Adipose tissue (tissue), 3 donors: ENCODE data around the gene SMARCD3. TPM values are rescaled to one million over a fixed set of nuclear protein-coding genes. Genes with fewer than 3 reads are reported as not detected.

Experiments
- H3K27ac ChIP-seq: one replicate; pipeline ENCODE4 v1.5.1; 2013; ENCODE audit warnings: low read depth, low read length
- WGBS, 3 donors: extraction: QIAGEN DNeasy Blood & Tissue Kit; methylation state at CpG; one replicate each; pipeline ENCODE4 v1.1.7; 2013; 5-methylcytosine and 5-hydroxymethylcytosine counted together
- polyA plus RNA-seq, 3 donors: library from polyadenylated mRNA; stranded (reverse); fragments of 200-250 nt; gene quantifications; one replicate each; pipeline ENCODE4 v1.2.3, GENCODE V29; 2013
- donor health status: healthy with polysubstance abuse.
- donor health status: Bipolar disorder and iron deficiency.
- donor health status: healthy.

SMARCD3 gene
- polyA plus RNA-seq, result 10 to 100 TPM; 10.8 to 44.8 (median 32.2) TPM

- H3K27ac ChIP-seq, result peak within 1 kb of the TSS; percentile 17
- 0 to 1% (median 1%) methylated on average over 69 to 71 of the region's 71 CpGs for WGBS, 3 donors
Measured at GRCh38 chr7:151248346-151249033, at the start of gene SMARCD3. Gene SMARCD3 (minus strand): TSS chr7:151248694. CDS start chr7:151248562, 132 bp downstream.

GRCh38 chr7:151296202-151296992, 47.9 kb upstream of the SMARCD3 start:
- no peak overlapping the region for H3K27ac ChIP-seq
- WGBS, 3 donors, result 41 to 58% (median 57%) methylated on average over 3 of the region's 3 CpGs

DNA sequence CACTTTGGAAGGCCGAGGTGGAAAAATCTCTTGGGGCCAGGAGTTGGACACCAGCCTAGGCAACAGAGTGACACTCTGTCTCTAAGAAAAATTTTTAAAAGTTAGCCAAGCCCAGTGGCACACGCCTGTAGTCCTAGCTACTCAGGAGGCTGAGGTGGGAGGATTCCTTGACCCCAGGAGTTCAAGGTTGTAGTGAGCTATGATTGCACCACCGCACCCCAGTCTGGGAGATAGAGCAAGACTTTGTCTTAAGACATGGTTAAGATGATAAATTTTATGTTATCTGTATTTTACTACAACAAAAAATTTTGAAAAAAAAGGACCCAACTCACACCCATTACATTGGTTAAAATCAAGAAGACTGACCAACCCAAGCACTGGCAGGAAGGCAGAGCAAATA, 44.4 kb upstream of the SMARCD3 start:
- H3K27ac ChIP-seq, result no peak overlapping the region
- WGBS, 3 donors, result 67 to 77% (median 70%) methylated on average over 3 of the region's 3 CpGs

- H3K27ac ChIP-seq, result no peak overlapping the region
Measured at GRCh38 chr7:151291206-151291605, 42.7 kb upstream of the SMARCD3 start.

GRCh38 chr7:151290355-151290760, 41.9 kb upstream of the SMARCD3 start:
- H3K27ac ChIP-seq, result no peak overlapping the region
- 55 to 64% (median 55%) methylated on average over 4 of the region's 4 CpGs for WGBS, 3 donors

More at GRCh38 chr7:151291206-151291605, 42.7 kb upstream of the SMARCD3 start:
- 57 to 74% (median 64%) methylated on average over 2 of the region's 2 CpGs for WGBS, 3 donors

GRCh38 chr7:151289891-151290290, 41.4 kb upstream of the SMARCD3 start:
- 72 to 86% (median 82%) methylated on average over 2 of the region's 2 CpGs for WGBS, 3 donors
- H3K27ac ChIP-seq, result no peak overlapping the region

DNA sequence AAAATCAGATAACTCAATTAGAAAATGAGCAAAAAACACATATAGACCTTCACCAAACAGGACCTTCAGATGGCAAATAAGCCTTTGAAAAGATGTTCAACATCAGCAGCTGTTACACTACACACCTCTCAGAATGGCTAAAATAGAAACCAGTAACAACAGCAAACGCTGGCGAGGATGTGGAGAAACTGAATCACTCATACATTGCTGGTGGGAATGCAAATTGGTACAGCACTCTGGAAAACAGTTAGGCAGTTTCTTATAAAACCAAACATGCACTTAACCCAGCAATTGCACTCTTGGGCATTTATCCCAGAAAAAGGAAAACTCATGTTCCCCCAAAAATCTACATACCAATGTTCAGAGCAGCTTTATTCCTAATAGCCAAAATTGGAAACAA, 37.7 kb upstream of the SMARCD3 start:
- WGBS, 3 donors, result 45 to 68% (median 58%) methylated on average over 2 of the region's 2 CpGs
- H3K27ac ChIP-seq, result no peak overlapping the region

DNA sequence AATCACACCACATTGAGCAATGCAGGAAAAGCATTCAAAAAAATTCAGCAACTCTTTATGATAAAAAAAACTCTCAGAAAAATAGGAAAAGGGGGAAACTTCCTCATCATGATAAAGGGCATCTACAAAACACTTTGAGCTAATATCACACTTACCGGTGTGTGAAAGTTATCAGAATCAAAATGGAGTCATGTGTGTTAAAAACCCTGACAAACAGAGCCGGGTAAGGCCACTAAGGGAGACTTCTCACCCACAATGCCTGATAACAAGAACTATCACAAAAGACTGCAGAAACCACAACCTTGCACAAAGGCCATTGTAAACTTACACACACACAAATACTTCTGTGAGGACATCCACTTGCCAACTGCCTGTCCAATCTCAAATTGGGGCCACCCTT, 34.8 kb upstream of the SMARCD3 start:
- H3K27ac ChIP-seq, result no peak overlapping the region
- 85 to 93% (median 91%) methylated on average over 2 of the region's 2 CpGs for WGBS, 3 donors

DNA sequence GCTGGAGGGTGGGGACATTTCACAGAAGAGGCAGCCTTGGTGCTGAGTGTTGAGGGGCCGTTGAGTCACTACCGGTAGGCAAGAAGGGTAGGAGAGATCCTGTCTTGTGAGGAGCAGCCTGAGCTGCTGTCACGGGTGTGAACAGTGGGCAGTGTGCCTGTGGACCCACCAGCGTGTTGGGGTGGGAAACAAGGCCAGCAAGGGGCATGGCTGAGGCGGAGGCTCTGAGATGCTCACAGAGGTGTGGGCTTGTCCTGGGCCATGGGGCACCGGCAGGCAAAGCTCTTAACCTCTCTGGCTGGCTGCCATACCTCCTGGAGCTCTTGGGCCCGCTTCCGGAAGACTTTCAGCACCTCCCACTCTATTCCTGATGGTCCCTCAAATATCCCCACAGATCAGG, 33.6 kb upstream of the SMARCD3 start:
- no peak overlapping the region for H3K27ac ChIP-seq
- WGBS, 3 donors, result 75% methylated on average over 8 of the region's 8 CpGs

DNA sequence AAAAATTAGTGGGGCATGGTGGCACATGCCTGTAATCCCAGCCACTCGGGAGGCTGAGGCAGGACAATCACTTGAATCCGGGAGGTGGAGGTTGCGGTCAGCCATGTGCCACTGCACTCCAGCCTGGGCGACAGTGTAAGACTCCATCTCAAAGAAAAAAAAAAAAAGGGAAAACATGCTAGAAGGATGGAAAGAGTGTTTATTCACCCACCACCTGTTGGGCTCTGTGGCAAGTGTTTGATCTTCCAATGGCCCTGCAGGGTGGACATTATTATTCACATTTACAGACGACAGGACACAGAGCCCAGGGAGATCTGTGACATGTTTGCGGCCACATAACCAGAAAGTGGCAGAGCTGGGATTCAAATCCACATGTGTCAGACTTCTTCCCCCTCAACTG, 33.2 kb upstream of the SMARCD3 start:
- H3K27ac ChIP-seq, result no peak overlapping the region
- 67 to 82% (median 81%) methylated on average over 6 of the region's 6 CpGs for WGBS, 3 donors

DNA sequence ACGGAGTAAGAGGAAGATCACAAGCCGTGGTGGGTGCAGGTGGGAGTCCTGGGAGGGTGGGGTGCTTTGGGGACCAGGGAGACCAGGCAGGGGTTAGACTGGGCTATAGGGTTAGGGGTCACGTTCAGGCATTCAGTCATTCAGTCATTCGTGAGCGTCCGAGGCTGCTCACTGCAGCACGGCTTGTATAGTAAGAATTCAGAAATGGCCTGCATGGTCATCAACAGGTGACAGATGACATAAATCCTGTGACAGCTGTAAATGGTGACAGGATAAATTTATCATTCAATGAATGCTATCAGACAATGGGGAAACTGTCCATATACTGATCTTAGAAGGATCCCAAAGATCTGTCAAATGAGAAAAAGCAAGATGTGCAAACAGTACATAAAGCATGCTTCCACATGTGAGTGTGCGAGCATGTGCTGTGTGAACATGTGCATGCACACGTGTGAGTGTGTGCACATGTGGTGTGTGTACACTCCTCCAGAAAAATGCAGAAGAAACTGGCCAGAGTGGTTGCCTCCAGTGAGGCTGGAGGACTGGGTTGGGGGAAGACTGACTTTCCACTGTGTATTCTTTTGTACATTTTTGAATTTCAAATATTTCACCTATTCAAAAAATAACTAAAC, 32.0 kb upstream of the SMARCD3 start:
- H3K27ac ChIP-seq, result no peak overlapping the region
- 87 to 92% (median 88%) methylated on average over 9 of the region's 9 CpGs for WGBS, 3 donors

DNA sequence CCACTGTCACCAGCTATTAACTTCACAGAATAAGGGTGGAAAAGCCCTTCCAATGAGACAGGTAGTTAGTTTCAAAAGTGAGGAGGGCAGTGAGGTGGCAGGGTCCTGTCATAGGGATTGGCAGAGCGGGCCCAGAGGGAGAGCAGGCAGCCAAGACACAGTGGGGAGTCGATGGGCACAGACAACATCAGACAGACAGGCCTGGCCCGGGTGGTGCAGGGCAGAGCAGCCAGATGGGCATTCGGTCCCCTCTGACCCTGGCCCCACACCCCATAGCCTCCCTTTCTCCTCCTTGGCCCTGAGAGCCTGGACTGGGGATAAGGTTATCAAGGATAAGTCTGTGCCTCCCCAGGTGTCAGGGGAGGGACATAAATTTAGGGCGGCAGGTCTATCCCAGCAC, 31.4 kb upstream of the SMARCD3 start:
- no peak overlapping the region for H3K27ac ChIP-seq
- WGBS, 3 donors, result 81 to 89% (median 88%) methylated on average over 5 of the region's 5 CpGs

DNA sequence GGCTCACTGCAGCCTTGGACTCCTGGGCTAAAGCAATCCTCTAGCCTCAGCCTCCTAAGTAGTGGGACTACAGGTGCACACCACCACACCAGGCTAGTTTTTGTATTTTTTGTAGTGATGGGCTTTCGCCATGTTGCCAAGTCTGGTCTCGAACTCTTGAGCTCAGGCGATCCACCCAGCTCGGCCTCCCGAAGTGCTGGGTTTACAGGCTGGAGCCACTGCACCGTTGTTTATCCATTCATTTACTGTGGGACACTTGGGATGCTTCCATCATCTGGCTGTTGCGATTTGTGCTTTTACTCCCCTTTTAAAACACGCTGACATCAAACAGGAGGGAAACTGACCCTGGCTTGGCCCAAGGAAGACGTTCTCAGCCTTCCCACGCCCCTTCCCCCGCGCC, 30.5 kb upstream of the SMARCD3 start:
- WGBS, 3 donors, result 86 to 92% (median 88%) methylated on average over 12 of the region's 12 CpGs
- H3K27ac ChIP-seq, result no peak overlapping the region

- no peak overlapping the region for H3K27ac ChIP-seq
- 48 to 79% (median 74%) methylated on average over 8 of the region's 8 CpGs for WGBS, 3 donors
Measured at GRCh38 chr7:151277631-151278030, 29.1 kb upstream of the SMARCD3 start.

- WGBS, 3 donors, result 3 to 5% (median 4%) methylated on average over 38 to 63 of the region's 63 CpGs
- H3K27ac ChIP-seq, result no peak overlapping the region
Measured at GRCh38 chr7:151276666-151277590, 28.4 kb upstream of the SMARCD3 start.

GRCh38 chr7:151275813-151276577, 27.5 kb upstream of the SMARCD3 start:
- no peak overlapping the region for H3K27ac ChIP-seq
- WGBS, 3 donors, result 26 to 31% (median 30%) methylated on average over 10 of the region's 10 CpGs

DNA sequence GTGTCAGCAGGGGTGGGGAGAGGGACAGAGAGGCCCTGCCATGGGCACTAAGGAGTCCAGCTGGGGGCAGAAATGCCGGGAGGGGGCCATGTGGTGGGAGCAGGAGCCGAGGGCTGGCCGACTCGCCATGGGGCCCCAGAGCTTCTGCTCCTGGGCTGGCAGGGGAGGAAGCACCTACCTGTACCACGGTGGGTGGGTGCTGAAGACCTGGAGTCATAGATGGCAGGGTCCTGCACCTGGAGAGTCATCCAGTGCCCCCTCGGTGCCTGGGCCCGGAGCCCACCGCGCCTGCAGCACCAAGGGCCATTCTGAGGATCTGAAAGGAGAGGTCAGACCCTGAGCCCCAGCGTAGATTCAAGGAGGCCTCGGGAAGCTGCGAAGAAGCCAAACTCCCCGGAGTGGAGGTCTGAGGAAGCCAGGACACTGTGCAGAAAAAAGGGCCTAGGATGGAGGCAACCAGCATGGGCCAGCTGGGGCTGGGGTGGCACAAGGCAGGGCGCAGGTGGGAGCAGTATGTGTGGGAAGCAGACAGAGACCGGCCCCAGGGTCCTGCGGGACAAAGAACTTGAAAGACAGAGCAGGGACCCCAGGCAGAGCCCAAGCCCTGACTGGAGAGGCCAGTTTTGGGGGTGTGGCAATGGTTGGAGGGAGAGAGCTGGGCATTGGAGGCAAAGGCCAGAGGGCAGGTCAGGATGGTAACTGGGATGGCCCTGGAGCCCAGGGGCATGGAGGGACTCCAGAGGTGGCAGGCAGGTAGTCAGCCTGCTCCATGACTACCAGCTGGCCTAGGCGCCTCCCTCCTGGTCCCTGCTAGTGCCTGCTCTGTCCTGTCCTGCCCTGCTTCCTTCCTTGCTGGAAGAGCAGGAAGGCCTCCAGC, 26.7 kb upstream of the SMARCD3 start:
- no peak overlapping the region for H3K27ac ChIP-seq
- 85 to 86% (median 86%) methylated on average over 17 of the region's 17 CpGs for whole genome bisulfite sequencing, 3 donors
